AG09309 (cell line): ENCODE results near the gene AGBL4.
A peak's percentile ranks its signal among the peaks of the same experiment; 100 is the strongest.

ENCODE experiments used
- DNase-seq: peaks from one replicate; pipeline ENCODE4 v3.0.0-alpha.2; 2010; ENCODE audit warnings: low read depth
- H3K4me3 ChIP-seq: 2 replicates; pipeline ENCODE4 v1.5.1; 2011; ENCODE audit warnings: mild to moderate bottlenecking, low read depth, low read length, moderate library complexity; ENCODE audit not compliant: control insufficient read depth
- TF ChIP-seq, protein P1 (sequence below): IDR thresholded peaks from 2 replicates; pipeline ENCODE4 v1.5.1; 2011; ENCODE audit warnings: mild to moderate bottlenecking, low read depth, low read length, inconsistent platforms; ENCODE audit not compliant: insufficient read depth, control insufficient read depth; ENCODE audit errors: missing control alignments

The AGBL4 gene

DNA sequence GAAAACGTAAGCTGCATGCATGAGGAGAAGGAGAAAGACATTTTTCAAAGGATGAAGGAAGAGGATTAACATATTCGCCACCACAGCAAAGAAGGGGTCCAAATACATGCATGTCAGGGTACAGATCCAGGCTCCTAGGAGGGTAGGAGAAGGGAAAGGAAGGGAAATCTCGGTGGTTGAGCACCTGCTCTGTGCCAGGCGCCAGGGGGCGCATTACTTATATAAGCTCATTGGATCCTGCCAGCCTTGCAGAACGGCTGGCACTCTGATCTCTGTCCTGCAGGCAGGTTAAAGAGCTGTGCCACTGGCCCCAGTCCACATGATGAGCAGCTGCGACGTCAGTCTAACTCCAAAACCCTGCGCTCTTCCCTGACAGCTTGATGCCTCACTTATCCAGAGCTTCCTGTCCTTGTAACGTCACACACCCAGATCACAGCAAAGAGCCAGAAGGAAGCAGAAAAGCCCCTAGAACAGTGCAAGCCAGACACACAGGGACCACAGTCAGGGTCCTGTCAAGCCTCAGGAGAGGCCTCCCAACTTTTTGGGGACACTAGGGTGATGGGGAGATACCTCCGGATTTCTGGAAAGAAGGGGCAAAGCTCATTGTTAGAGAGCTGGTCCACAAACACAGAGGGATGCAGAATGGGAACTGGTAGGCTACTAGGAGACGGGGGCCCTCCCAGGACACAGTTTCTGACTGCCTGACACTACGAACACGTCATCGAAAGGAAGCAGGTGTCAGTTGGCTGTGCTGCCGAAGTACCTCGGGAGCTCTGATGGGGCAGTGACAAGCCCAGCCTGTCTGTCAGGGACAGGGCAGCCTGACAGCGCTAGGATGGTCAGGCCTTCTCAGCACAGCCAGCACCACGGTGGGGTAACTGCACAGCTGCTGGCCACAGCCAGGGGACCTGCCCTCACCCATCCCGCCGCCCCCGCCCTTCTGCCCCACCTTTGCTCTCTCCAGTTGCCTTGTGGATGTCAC, 1346.2 kb downstream of the AGBL4 start:
- no peak overlapping the region for H3K4me3 ChIP-seq
- TF ChIP-seq, protein P1, sequence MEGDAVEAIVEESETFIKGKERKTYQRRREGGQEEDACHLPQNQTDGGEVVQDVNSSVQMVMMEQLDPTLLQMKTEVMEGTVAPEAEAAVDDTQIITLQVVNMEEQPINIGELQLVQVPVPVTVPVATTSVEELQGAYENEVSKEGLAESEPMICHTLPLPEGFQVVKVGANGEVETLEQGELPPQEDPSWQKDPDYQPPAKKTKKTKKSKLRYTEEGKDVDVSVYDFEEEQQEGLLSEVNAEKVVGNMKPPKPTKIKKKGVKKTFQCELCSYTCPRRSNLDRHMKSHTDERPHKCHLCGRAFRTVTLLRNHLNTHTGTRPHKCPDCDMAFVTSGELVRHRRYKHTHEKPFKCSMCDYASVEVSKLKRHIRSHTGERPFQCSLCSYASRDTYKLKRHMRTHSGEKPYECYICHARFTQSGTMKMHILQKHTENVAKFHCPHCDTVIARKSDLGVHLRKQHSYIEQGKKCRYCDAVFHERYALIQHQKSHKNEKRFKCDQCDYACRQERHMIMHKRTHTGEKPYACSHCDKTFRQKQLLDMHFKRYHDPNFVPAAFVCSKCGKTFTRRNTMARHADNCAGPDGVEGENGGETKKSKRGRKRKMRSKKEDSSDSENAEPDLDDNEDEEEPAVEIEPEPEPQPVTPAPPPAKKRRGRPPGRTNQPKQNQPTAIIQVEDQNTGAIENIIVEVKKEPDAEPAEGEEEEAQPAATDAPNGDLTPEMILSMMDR, result peak; percentile 71
- DNase-seq, result peak; percentile 14

DNA sequence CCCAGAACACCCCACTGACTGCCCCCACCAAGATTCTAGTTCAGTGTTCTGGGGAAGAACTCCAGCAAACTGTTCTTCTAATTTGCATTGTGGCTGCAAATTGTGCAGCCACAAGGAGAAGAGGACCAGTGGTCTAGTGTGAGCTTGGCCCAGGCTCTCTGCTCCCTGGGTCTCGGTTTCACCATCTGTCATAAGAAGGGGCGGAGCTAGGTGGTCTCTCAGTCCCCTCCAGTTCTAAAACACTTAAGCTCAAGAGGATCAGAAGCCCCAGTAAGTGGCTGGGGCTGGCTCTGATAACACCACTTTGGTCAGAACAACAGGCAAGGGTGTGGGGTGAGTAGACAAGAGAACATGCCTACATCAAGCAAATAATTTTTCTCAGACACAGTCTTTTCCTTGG, 1346.9 kb downstream of the AGBL4 start:
- no peak for DNase-seq
- TF ChIP-seq, protein P1, result no peak
- H3K4me3 ChIP-seq, result no peak overlapping the region

DNA sequence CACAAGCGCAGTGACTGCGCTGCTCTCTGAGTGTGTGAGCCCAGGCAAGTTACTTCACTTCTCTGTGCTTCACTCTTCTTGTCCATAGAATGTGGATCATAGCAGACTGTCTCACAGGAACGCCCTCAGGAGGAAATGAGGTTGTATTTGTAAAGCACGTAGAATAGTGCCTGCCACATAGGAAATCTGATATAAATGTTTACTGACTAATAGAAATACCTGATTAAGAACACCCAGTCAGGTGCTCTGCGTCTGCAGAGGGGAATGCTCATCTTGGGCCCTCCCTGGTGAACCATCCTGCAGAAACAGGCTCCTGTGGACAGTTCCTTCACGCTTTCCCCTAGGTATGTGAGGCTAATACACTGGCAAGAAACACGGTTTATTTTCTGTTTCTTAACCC, 1347.4 kb downstream of the AGBL4 start:
- TF ChIP-seq, protein P1, result no peak
- no peak for DNase-seq
- H3K4me3 ChIP-seq, result no peak overlapping the region

DNA sequence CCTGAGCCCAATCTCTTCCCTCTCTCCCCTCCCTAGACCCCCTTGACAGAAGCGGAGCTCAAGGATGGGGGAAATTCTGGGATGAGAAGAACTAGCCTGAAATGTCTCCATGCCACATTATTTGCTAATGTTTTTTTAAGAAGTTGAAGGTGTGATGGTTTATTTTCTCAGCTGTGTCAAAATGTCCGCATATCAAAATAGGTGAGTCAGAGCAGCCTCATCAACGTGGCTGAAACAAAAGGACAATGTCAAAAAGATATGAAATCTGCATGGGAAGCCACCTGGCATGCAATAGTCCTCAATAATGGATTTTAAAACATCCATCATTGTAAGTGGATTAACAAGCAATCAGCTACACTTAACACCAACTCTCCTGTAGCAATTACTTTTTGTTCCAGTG, 1348.5 kb downstream of the AGBL4 start:
- DNase-seq, result no peak
- no peak overlapping the region for H3K4me3 ChIP-seq
- TF ChIP-seq, protein P1, result no peak

DNA sequence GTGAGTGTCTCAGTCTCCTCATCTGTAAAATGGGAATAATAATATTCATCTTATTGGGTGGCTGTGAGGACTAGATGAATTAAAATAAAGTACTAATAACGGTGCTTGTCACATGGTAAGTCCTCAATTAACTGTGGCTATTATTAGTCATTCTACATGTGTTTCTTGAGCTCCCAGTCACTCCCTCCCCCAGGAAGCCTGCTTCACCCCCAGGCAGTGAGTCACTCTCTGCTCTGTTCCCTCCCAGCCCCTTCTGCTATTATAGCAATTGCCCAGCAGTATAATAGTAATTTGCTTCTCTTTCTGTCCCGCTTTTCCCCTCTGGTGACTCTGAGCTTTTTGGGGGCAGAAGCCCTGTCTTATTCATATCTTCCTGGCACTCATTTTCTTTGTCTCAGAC, 1349.1 kb downstream of the AGBL4 start:
- no peak for DNase-seq
- TF ChIP-seq, protein P1, result no peak
- H3K4me3 ChIP-seq, result no peak overlapping the region

DNA sequence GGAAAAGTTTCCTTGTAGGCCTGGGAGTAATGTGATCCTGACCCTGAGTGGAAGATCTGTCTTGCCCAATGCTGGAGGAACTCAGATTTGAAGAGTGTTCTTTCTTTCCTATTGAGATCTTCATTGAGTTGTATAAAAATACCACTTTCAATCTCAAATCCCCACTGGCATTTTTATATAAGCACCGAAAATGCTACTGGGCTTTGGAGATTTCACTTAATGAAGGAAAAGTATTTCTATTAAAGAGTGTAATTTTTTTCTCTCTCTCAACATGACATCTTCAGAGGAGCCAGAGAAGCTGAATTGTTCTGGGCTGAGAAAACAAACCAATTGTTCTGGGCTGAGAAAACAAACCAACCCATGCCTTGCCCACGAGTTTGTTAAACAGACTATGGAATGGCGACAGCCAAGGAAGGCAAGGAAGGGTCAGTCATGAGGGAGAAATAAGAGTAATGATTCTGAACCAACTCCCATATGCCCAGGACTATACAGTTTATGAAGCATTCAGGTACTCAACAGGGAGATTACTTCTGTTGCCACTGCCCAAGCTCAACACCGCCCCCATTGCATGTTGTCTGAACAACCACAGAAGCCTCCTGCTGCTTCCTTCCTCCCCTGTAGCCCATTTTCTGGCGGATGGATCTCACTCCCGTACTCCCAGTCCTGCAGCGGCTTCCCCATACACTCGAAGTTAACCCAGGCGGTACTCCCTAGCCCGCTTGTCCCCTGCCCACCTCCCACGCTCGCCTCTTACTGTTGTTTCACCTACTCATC, 1350.2 kb downstream of the AGBL4 start:
- TF ChIP-seq, protein P1, result no peak
- DNase-seq, result no peak

More for the DNA sequence above, 1350.2 kb downstream of the AGBL4 start:
- H3K4me3 ChIP-seq, result no peak overlapping the region
